ENCODE data around the gene MAGEB3.
"Not testable (repeated sequence)": the region's sequence is repeated elsewhere in the genome, so short reads cannot be mapped to it uniquely, and the experiment has no call there.

Gene MAGEB3, protein sequence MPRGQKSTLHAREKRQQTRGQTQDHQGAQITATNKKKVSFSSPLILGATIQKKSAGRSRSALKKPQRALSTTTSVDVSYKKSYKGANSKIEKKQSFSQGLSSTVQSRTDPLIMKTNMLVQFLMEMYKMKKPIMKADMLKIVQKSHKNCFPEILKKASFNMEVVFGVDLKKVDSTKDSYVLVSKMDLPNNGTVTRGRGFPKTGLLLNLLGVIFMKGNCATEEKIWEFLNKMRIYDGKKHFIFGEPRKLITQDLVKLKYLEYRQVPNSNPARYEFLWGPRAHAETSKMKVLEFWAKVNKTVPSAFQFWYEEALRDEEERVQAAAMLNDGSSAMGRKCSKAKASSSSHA

DNA sequence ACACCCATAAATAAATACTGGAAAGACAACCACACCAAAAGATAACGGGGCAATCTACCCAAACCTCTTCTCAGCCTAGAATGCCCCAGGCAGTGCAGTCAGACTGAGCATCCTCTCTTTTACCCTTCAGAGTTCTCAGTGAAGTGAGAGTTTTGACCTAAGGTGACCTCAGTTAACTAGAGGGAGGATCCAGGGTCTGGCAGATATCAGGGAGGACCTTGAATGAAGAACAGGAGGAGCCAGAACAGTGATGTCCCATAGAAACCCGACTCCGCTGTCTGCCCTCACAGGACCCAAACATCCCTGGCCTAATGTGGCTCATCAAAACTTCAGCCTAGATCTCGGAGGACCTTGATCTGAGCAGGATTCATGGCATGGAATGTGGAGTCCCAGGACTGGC is at the start of gene MAGEB3:
Gene MAGEB3 (plus strand): TSS at position 263 of the 400 bp plus-strand sequence. CDS start 5,268 bp downstream, outside the sequence.
- DNase-seq = no peak

DNA sequence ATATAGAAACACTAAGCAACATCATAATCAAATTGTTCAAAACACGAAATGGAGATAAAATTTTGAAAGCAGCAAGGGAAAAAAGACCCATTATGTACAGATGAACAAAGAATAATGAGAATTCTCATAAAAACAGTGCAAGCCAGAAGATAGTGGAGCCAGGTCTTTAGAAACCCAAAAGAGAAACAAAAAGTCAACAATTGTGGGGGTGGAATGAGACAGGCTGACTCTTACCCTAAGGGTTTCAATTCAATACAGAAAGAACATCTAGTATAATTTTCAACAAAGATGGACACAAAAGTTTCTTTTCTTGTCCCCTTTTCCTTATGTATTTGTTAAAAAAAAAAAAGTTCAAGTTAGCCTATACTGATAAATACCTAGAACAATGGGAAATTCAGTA is 49.1 kb upstream of the MAGEB3 start:
- DNase-seq = no peak

DNA sequence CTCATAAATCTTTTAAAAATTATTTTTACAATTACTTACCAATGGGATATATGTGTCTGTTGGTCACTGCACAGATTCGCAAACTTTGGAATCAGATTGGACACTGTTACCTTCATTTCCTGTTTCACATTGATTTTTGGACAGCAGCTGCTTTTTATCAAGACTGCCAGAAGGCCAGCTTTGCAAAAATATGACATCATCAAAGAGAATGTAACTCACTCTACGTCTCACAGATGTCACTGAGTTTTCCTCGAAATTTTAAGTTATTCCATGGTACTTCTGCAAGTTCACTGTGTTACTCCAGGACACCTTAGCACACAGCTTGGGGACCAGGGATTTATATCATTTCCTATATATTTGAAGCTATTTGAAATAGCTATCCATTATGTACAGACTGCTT is 46.9 kb upstream of the MAGEB3 start:
- no peak for DNase-seq

DNA sequence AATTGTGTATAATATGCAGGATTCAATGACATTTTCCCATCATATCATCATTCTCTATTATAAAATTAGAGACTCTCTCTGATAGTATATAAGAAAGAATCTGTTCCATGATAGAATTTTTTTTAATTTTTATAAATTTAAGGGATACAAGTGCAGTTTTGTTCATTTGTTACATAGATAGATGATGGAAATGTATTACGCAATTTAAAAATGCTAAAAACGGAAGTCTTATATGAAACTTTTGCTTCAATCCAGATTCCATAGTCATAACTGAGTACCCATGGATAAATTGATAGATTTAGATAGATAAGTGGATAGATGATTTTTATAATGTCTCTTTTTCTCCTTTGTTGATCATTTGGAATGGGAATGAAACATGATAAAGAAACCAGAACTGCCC is 40.0 kb upstream of the MAGEB3 start:
- no peak for DNase-seq

DNA sequence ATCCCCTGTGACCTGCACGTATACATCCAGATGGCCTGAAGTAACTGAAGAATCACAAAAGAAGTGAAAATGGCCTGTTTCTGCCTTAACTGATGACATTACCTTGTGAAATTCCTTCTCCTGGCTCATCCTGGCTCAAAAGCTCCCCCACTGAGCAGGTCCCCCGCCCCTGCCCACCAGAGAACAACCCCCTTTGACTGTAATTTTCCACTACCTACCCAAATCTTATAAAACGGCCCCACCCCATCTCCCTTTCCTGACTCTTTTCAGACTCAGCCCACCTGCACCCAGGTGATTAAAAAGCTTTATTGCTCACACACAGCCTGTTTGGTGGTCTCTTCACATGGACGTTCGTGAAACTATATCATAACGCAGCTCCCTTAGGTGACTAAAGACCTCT is 36.5 kb upstream of the MAGEB3 start:
- not testable (repeated sequence) for DNase-seq

DNA sequence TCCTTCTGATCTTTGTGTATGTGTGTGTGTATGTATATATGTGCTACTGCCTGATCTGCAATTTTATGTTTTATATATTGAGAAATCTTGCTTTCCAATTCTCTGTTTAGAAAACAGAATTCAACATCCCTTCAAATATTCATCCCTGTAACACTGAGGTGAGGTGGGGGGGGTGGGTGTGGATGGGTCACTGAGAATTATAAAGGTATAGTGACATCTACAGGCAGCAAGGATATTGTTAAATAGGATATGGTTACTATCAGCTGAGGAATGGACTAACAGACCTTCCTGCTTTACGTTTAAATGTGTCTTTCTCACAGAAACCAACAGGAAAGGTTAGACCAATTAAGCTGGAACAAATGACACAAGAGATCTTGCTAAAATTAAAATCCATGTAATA is 34.1 kb upstream of the MAGEB3 start:
- DNase-seq = no peak

DNA sequence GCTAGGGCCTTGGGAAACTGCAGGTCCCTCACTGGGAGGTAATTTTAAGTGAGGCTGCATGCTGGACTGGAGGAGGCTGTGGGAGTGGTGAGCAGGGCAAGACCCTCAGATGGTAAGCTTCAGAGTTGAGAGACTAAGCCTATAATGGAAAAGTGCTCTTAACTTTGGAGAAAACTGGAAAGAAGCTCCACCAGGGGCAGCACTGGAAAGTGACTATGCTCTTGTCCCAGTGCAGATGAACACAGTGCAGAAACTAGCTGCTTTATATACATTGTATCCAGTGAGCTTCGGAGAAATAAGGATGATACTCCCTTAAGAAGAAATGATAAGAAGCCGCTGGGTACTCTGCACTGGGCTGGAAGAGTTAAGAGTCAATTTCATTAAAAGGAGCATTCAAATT is 18.3 kb upstream of the MAGEB3 start:
- no peak for DNase-seq

DNA sequence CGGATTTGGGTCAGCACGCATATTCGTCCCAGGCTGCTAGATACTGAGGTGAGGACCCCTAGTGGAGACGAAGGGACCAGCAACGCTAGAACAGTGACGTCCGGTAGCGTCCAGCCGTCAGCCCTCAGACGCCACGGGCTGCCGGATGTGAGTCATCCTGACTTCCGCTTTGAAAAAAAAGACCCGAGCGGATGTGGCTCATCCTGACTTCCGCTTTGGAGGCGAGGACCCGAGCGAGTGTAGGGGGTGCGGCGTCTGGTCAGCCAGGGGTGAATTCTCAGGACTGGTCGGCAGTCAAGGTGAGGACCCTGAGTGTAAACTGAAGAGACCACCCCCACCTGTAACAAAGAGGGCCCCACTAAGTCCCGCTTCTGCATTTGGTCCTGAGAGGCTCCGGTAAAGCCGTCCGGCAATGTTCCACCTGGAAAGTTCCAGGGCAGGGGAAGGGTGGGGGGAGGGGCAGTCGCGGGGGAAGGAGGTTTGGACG is 15.1 kb upstream of the MAGEB3 start, which contains the start of gene MAGEB2:
Gene MAGEB2 (plus strand): TSS at position 207 of the 487 bp plus-strand sequence. CDS start 3,018 bp downstream, outside the sequence.
- DNase-seq = no peak

DNA sequence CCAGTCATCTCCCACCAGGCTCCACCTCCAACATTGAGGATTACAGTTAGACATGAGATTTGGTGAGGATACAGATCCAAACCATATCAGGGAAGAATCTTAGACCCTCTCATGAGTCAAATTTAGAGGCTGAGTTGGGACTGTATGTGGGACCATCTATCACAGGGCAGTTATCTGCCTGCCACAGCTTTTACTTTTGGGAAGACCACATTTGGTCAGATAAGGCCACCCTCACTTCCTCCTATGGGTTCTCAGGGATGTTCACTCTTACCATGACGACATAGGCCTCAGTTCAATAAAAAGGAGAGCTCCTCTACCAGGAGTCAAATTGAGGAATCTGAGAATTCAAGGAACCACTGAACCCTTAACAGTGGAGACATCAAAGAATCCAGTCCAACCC is 13.0 kb upstream of the MAGEB3 start:
- DNase-seq = no peak

DNA sequence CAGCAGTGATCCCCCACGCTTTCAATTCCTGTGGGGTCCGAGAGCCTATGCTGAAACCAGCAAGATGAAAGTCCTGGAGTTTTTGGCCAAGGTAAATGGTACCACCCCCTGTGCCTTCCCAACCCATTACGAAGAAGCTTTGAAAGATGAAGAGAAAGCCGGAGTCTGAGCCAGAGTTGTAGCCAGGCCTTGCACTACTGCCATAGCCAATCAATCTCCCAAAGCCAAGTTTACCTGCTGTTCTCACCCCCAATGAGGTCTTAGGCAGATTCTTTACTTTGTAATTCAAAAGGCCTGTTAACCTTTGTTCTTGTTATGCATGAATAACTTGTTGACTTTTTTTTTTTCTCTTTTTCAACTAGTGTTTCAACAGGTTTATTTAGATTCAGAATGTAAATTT is 11.1 kb upstream of the MAGEB3 start:
- no peak for DNase-seq

DNA sequence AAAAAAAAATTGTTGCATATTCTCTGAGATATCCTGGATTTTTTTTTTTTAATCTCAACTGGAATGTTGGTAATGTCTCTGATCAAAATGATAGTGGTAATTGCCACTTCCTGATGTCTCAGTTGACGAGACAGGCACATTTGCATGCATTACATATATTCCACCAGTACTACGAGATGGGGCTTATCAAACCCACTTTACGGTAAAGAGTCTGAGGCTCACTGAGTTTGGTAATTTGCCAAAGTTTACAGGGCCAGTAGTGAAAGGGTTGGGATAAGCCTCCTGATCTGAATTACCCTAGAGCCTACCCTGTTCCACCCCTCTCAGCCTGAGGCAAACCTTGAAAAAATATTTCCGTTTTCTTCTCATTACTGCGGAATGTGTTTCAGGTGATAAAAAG is 9.8 kb upstream of the MAGEB3 start:
- DNase-seq = no peak

DNA sequence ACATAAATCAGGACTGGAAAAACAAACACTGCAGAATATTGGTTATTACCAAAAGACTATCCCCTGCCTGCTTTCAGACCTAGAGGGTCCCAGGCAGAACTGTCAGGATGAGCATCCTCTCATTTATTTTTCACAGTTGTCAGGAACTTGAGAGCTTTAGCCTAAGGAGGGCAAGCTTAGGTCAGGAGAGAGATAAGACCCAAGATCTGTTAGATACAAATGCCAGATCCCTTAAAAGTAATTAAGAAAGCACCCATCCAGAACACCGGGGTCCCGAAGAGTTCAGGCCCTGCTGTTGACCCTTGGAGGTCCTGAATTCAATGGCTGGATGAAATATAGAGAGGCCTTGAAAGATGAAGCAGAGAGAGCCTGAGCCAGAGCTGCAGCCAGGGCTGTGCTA is 5.9 kb upstream of the MAGEB3 start:
- no peak for DNase-seq

DNA sequence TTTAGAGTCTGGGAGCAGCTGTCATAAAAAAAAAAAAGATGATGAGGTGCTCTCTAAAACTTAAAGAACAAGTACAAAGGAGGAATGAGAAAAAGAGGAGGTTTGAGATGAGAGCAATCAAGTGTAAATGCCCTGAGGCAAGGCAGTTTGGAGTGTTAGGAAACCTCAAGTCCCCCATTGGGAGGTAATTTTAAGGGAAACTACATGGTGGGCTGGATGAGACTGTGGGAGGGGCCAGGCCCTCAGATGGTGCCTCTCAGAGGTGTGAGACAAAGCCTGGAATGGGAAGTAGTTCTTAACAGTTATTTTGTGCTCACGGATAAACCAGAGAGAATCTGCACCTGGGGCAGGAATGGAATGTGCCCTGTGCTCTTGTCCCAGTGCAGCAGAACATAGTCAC is 1.9 kb upstream of the MAGEB3 start:
- no peak for DNase-seq

DNA sequence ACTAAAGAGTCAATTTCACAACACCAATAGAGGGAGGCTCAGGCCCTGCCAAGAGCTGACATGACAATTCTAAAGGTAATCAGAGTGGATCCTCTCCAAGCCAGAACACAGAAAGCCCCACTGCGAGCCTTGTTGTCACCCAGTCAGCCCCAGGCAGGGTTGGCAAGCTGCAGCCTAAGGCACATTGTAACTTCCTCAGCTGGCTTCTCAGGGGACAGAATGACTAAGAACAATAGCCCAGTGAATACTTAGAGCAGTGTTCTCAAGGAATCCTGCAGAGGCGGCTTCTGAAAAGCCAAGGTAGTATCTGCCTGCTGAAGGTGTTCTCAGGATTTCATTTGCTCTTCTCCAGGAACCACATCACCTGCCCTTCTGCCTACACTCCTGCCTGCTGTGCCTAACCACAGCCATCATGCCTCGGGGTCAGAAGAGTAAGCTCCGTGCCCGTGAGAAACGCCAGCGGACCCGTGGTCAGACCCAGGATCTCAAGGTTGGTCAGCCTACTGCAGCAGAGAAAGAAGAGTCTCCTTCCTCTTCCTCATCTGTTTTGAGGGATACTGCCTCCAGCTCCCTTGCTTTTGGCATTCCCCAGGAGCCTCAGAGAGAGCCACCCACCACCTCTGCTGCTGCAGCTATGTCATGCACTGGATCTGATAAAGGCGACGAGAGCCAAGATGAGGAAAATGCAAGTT is 11.4 kb downstream of the MAGEB3 start, which contains the start of gene MAGEB4:
Gene MAGEB4 (plus strand): TSS at position 277 of the 692 bp plus-strand sequence. CDS start 136 bp downstream, at position 413.
- no peak for DNase-seq

DNA sequence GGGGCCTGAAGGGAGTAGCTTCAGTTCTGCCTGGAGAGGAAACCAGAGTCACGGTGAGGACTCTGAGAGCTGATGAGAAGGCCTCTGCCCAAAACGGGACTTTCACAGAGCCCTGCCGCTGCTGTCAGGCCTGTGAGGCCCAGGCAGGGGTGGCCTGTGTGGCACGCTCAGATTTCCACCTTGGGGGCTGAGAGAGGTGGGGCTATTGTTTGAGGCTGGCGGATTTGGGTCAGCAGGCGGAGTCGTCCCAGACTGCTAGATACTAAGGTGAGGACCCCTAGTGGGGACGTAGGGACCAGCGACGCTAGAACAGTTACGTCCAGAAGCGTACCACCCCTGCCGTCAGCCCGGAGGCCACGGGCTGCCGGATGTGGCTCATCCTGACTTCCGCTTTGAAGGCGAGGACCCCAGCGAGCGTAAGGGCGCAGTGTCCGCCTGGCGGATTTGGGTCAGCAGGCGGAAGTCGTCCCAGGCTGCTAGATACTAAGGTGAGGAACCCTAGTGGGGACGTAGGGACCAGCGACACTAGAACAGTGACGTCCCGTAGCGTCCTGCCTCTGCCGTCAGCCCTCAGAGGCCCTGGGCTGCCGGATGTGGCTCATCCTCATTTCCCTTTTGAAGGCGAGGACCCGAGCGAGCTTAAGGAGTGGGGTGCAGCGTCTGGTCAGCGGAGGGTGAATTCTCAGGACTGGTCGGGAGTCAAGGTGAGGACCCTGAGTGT is 16.5 kb downstream of the MAGEB3 start, which contains the start of gene MAGEB1:
Gene MAGEB1 (plus strand): TSS at position 378 of the 721 bp plus-strand sequence. CDS start 3,348 bp downstream, outside the sequence.
- DNase-seq = no peak

DNA sequence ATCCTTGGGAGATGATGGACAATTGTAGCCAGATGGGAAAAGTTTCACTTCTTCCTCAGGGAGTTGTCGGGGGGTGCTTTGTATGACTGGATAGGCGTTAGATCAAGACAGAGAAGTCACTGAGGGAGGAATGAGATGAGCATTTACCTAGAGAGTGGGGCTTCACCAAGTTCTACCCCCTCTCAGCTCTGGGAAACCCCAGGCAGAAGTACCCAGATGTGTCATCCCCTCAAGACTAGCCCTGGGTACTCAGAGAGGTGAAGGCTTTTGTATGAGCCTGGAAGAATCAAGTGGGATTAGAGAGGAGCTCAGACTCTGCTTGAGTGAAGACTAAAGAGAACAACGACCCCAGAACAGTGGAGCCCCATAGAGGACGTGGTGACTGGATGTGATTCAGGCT is 18.4 kb downstream of the MAGEB3 start:
- no peak for DNase-seq

DNA sequence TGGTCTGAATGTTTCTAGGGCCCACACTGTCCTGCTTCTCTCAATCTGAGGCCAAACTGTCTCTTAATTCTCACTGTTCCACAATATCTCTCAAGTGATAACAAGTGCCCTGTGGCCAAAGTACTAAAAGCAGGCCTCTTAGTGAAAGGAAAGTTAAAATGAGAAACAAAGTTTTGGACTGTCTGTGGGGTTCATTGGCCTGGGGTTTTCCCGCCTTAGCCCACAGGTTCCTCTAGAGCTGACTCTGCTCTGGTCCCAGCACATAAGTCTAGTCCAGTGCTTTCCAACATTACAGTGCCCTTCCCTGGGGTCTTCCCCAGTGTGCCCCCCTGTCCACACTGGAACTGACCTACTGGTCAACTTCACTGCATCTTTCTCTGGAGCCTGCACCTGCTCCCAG is 22.8 kb downstream of the MAGEB3 start:
- no peak for DNase-seq

DNA sequence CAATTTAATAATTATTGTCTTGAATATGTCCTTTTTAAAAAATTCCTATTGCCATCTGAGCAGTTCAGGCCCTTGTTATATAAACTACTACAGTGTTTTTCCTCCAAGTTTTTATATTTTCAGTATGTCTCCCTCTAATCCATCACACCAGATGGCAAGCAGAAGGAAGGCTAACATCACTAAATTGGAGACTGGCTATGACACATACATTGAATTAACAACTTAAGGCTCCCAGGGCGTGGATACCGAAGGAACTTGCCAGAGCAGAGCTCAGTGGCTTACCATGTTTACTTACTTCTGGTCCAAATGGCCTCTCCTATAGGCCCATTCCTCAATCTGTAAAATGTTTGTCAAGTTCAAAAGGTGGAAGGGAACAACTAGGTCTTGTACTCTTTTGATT is 29.5 kb downstream of the MAGEB3 start:
- DNase-seq = no peak

DNA sequence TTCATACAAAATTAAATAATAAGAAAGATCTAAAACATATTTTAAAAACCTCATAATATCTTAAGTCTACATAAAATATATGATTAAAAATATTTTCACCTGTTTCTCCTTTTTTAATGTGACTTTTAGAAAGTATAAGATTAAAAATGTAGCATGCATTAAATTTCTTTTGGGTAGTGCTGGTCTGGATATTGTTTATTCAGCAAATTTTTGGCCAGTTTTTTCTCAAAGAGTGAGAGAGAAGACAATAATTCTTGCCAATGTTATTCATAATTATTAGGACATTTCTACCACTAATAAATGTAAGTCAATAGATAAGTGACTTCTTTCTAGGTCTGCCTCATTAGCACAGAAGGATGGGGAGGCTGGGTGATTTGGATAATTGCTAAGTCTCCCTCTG is 30.6 kb downstream of the MAGEB3 start:
- no peak for DNase-seq

DNA sequence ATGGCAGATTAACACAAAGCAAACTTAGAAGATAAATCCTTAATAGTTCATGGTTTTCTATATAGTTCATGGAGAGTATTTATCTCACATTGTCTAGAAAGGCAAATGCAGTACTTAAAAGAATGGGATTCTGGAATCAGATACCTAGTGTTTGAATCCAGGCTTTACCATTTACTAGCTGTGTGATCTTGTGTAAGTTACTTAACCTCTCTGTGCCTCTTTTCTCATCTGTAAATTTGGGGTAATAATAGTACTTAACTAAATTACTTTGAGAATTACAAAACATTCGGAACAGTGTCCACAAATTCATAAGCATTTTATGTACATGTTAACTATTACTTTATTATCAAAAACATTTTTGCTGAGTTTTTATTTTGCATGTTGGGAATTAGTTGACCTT is 32.3 kb downstream of the MAGEB3 start:
- DNase-seq = no peak

DNA sequence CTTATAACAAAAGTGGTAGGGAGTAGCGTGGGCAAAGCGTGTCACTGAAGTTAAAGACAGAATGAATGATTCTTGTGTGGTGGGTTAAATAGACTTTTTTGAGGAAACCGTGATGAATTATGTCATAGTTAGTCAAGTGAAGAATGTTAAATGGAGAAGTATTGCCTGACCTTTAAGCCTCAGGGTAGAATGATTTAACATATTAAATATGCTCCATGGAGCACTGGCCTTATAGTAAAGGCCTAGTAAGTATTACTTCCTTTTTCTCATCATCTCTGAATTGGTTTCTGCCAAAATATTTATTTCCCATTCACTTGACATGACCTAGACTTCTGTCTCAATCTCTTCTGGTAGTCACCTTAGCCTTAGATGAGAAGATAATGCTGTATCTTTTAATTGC is 40.2 kb downstream of the MAGEB3 start:
- DNase-seq = no peak

DNA sequence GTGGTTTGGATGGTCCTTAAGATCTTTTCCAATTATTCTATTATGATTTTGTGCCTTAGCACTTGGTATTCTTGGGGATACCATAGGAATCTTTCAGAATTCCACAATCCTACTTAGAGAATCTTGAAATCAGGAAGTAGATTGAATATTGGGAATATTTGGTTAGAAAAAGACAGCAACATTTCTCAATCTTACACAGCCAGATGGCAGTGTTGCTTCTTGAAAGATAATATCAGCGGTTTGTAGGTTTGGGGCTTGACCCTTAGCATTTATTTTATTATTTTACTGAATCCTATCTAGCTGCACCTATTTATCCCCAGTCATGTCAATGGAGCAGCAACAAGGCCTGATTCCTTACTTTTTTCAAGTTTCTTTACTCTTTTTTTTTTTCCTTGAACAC is 45.0 kb downstream of the MAGEB3 start:
- DNase-seq = no peak

DNA sequence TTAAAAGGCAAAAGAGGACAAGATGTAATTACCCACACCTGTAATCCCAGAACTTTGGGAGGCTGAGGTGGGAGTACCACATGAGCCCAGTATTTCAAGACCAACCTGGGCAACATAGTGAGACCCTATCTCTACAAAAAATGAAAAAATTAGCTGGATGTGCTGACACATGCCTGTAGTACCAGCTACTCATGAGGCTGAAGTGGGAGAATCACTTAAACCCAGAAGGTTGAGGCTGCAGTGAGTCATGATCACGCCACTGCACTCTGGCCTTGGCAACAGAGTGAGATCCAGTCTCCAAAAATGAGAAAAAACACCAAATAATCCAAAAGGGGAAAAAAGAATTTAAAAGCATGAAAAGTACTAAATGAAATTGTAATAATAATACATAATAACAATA is 47.9 kb downstream of the MAGEB3 start:
- DNase-seq = no peak

Measured in CD4-positive, alpha-beta T cell treated with Interleukin-17A for 4 hours (primary cell).